ENCODE measurements around the gene TDRD7. TPM values are rescaled to one million over a fixed set of nuclear protein-coding genes. Genes with fewer than 3 reads are reported as not detected.

TDRD7 gene
- polyA plus RNA-seq, 1 donor (not counting 4 experiments of a cell fraction or from before 2014, with no cell fraction given): 10.5 TPM

DNA sequence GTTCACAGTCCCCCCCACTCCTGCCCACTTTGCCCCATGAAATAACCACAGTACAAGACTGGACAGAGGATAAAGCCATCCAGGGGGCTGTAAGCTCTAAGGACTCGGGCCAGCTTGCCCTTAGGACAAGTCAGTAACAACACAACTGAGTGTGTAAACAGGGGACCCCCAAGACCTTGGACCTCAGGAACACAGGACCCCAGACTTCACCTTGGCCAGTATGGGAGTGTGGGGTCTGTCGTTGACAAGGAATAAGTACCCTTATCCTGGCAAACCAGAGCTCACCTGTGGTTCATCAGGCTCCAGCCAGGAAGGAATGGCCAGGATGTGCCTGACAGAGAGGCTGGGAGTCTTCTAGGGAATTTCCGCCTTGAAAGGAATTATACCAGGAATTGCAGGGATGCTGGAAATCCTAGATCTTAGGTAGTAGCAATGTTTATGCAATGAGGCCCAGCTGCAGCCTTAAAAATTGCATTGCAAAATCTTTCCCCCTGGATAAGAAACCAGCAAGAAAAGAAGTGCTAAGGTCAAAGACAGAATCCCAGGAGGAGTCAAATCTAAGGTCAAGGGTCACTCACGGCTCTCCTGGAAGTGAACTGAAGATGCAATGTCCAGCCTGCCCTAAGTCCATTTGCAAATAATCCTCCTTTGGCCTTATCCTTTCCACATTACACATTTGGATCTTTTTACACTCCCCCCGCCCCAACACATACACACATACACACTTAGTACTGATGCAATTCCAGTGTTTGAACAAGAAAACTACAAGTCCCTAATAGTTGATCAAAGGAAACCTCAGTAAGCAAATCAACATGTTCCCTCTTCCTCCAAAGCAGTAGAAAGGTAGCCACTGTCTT is 27.3 kb upstream of the TDRD7 start:
- no peak for TF ChIP-seq EZH2 (IDR thresholded peaks at IDR 0.05; ENCODE audit: low read length)
- TF ChIP-seq, protein P1, sequence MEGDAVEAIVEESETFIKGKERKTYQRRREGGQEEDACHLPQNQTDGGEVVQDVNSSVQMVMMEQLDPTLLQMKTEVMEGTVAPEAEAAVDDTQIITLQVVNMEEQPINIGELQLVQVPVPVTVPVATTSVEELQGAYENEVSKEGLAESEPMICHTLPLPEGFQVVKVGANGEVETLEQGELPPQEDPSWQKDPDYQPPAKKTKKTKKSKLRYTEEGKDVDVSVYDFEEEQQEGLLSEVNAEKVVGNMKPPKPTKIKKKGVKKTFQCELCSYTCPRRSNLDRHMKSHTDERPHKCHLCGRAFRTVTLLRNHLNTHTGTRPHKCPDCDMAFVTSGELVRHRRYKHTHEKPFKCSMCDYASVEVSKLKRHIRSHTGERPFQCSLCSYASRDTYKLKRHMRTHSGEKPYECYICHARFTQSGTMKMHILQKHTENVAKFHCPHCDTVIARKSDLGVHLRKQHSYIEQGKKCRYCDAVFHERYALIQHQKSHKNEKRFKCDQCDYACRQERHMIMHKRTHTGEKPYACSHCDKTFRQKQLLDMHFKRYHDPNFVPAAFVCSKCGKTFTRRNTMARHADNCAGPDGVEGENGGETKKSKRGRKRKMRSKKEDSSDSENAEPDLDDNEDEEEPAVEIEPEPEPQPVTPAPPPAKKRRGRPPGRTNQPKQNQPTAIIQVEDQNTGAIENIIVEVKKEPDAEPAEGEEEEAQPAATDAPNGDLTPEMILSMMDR (optimal IDR thresholded peaks at IDR 0.05 in 1 of 3, IDR thresholded peaks at IDR 0.05 in 1 of 3, conservative IDR thresholded peaks at IDR 0.05 in 1 of 3; ENCODE audit: extremely low read depth in 1 of 3, insufficient read depth in 2 of 3, low read length in 3 of 3): no peak
- no peaks in the 10 kb centered on the region for H4K20me1 ChIP-seq (ENCODE audit: control insufficient read depth, extremely low read depth, insufficient read depth, low read length)
- dilution Hi-C loops (cut with MboI; ENCODE audit: extremely low pct_ligation_motif_present, low sequenced_read_pairs): no loop called here
- no peak overlapping the region for H2AFZ ChIP-seq (ENCODE audit: control insufficient read depth, low read length)
- no peak overlapping the region for H3K27ac ChIP-seq (ENCODE audit: control insufficient read depth, insufficient read depth, low read length)
- H3K9me3 ChIP-seq (ENCODE audit: control insufficient read depth, low read depth, low read length): no peaks in the 10 kb centered on the region
- H3K9me1 ChIP-seq (ENCODE audit: control insufficient read depth, extremely low read depth, insufficient read depth, low read length): no peaks in the 10 kb centered on the region
- H3K27me3 ChIP-seq (ENCODE audit: control insufficient read depth, extremely low read depth, insufficient read depth, low read length): peaks cover 2% of the 10 kb centered on the region
- no peak overlapping the region for H3K4me2 ChIP-seq (ENCODE audit: control insufficient read depth, extremely low read depth, insufficient read depth, low read depth, low read length)
- H3K36me3 ChIP-seq (ENCODE audit: control insufficient read depth in 2 of 2, extremely low read depth in 1 of 2, insufficient read depth in 2 of 2, low read length in 2 of 2): no peaks in the 10 kb centered on the region
- no peaks in the 10 kb centered on the region for H3K4me1 ChIP-seq (ENCODE audit: control insufficient read depth, extremely low read depth, insufficient read depth, low read length)
- no peaks in the 10 kb centered on the region for H3K79me2 ChIP-seq (ENCODE audit: control insufficient read depth, insufficient read depth, low read length)
- DNase-seq (ENCODE audit: low read depth, low spot score) (no peak), FAIRE-seq (no peak)
- no peak overlapping the region for H3K9ac ChIP-seq (ENCODE audit: control insufficient read depth, extremely low read depth, insufficient read depth, low read length)
- no peak overlapping the region for H3K4me3 ChIP-seq (ENCODE audit: control insufficient read depth in 2 of 3, extremely low read depth in 1 of 3, insufficient read depth in 2 of 3, low read depth in 1 of 3, low read length in 3 of 3)

DNA sequence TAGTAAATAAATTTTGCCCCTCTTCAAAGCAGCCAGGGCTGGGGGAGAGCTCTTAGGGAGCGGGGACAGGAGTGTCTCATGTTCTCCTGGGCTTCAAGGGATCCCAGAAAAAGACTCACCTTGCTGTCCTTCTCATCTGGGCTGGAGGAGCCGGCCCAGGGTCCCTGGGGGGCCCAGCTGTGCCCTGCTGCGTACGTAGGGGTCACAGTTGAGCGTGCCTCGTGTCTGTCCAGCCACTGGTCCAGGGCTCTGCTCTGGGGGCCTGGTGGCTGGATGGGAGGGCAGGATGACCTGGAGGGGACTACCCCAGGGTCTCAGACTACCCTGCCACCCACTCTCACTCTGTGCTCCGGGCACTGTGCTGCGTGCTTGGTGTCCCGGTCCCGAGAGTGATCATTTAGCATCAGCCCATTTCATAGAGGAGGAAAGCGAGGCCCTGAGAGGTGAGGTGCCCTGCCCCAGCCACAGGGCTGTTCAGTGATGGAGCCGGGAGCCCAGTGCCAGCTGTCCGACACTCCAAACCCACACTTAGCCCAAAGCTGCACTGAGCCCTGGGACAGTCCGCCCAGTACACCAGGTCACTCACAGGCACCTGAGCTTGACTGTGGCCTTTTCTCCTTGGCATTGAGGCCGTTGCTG is 26.2 kb upstream of the TDRD7 start:
- no peaks in the 10 kb centered on the region for H4K20me1 ChIP-seq (ENCODE audit: control insufficient read depth, extremely low read depth, insufficient read depth, low read length)
- dilution Hi-C loops (cut with MboI; ENCODE audit: extremely low pct_ligation_motif_present, low sequenced_read_pairs): no loop called here
- H3K9me3 ChIP-seq (ENCODE audit: control insufficient read depth, low read depth, low read length): no peaks in the 10 kb centered on the region
- H3K9me1 ChIP-seq (ENCODE audit: control insufficient read depth, extremely low read depth, insufficient read depth, low read length): no peaks in the 10 kb centered on the region
- peaks cover 6% of the 10 kb centered on the region for H3K27me3 ChIP-seq (ENCODE audit: control insufficient read depth, extremely low read depth, insufficient read depth, low read length)
- H3K79me2 ChIP-seq (ENCODE audit: control insufficient read depth, insufficient read depth, low read length): no peaks in the 10 kb centered on the region
- no peaks in the 10 kb centered on the region for H3K4me1 ChIP-seq (ENCODE audit: control insufficient read depth, extremely low read depth, insufficient read depth, low read length)
- H3K9ac ChIP-seq (ENCODE audit: control insufficient read depth, extremely low read depth, insufficient read depth, low read length): no peak overlapping the region
- H3K36me3 ChIP-seq (ENCODE audit: control insufficient read depth in 2 of 2, extremely low read depth in 1 of 2, insufficient read depth in 2 of 2, low read length in 2 of 2): no peaks in the 10 kb centered on the region
- H3K4me2 ChIP-seq (ENCODE audit: control insufficient read depth, extremely low read depth, insufficient read depth, low read depth, low read length): no peak overlapping the region
- TF ChIP-seq, protein P1 (optimal IDR thresholded peaks at IDR 0.05 in 1 of 3, IDR thresholded peaks at IDR 0.05 in 1 of 3, conservative IDR thresholded peaks at IDR 0.05 in 1 of 3; ENCODE audit: extremely low read depth in 1 of 3, insufficient read depth in 2 of 3, low read length in 3 of 3): no peak
- TF ChIP-seq EZH2 (IDR thresholded peaks at IDR 0.05; ENCODE audit: low read length): no peak
- no peak overlapping the region for H3K4me3 ChIP-seq (ENCODE audit: control insufficient read depth in 2 of 3, extremely low read depth in 1 of 3, insufficient read depth in 2 of 3, low read depth in 1 of 3, low read length in 3 of 3)
- DNase-seq (ENCODE audit: low read depth, low spot score) (no peak), FAIRE-seq (no peak)
- no peak overlapping the region for H3K27ac ChIP-seq (ENCODE audit: control insufficient read depth, insufficient read depth, low read length)
- no peak overlapping the region for H2AFZ ChIP-seq (ENCODE audit: control insufficient read depth, low read length)

Data from keratinocyte (primary cell).